Osteoblast (primary cell): Measurements from ENCODE around the gene DDX41. TPM values are rescaled to one million over a fixed set of nuclear protein-coding genes. Genes with fewer than 3 reads are reported as not detected.
A peak's percentile ranks its signal among the peaks of the same experiment; 100 is the strongest.

ENCODE experiments used
- DNase-seq: peaks from one replicate; pipeline ENCODE4 v3.0.0; 2011; ENCODE audit warnings: low spot score, mixed read lengths; ENCODE audit not compliant: insufficient read length; ENCODE audit errors: missing footprints
- H2AFZ ChIP-seq: 2 replicates; pipeline ENCODE4 v1.6.0; 2011; ENCODE audit warnings: mild to moderate bottlenecking, low read length
- H3K27ac ChIP-seq: 2 replicates; pipeline ENCODE4 v1.5.1; 2011; ENCODE audit warnings: mild to moderate bottlenecking, low read depth, low read length, moderate library complexity
- H3K27me3 ChIP-seq: 2 replicates; pipeline ENCODE4 v1.6.0; 2012; ENCODE audit warnings: mild to moderate bottlenecking, control low read depth, inconsistent platforms, low read length, moderate library complexity; ENCODE audit not compliant: insufficient read depth
- H3K36me3 ChIP-seq: 2 replicates; pipeline ENCODE4 v1.5.1; 2011; ENCODE audit warnings: mild to moderate bottlenecking, low read length, control low read depth, moderate library complexity; ENCODE audit not compliant: insufficient read depth
- H3K4me1 ChIP-seq: 2 replicates; pipeline ENCODE4 v1.5.1; 2011; ENCODE audit warnings: mild to moderate bottlenecking, low read length, control low read depth, moderate library complexity; ENCODE audit not compliant: insufficient read depth
- H3K4me2 ChIP-seq: 2 replicates; pipeline ENCODE4 v1.6.0; 2011; ENCODE audit warnings: mild to moderate bottlenecking, low read length; ENCODE audit not compliant: insufficient read depth
- H3K4me3 ChIP-seq: fragments of 200-600 bp; sonication (generic); 3 replicates; pipeline ENCODE4 v1.5.1; 2012; ENCODE audit warnings: mild to moderate bottlenecking, low read length, inconsistent platforms; ENCODE audit not compliant: insufficient read depth
- H3K79me2 ChIP-seq: 2 replicates; pipeline ENCODE4 v1.6.0; 2012; ENCODE audit warnings: mild to moderate bottlenecking, low read length, control low read depth, inconsistent platforms; ENCODE audit not compliant: insufficient read depth
- H3K9me3 ChIP-seq: 2 replicates; pipeline ENCODE4 v1.5.1; 2011; ENCODE audit warnings: low read depth, low read length, control low read depth
- H4K20me1 ChIP-seq: 2 replicates; pipeline ENCODE4 v1.6.0; 2012; ENCODE audit warnings: mild to moderate bottlenecking, low read length, control low read depth; ENCODE audit not compliant: insufficient read depth
- total RNA-seq: library from RNA; depleted of rRNA; stranded (reverse); fragments of >200 nt; gene quantifications from 2 replicates; pipeline ENCODE4 v1.2.3, GENCODE V29; 2012
- TF ChIP-seq, protein P1 (sequence below): IDR thresholded peaks from 2 replicates; pipeline ENCODE4 v1.5.1; 2011; ENCODE audit warnings: mild to moderate bottlenecking, low read depth, low read length, moderate library complexity; ENCODE audit errors: extremely low read depth

Gene DDX41
- total RNA-seq, 1 donor: 68.4 TPM

GRCh38 chr5:177527595-177527994 lies 10.8 kb upstream of the DDX41 start:
- Histone ChIP-seq H3K79me2 (peaks cover 44% of the 10 kb centered on the region), H3K27ac (no peak overlapping the region), H3K27me3 (no peaks in the 10 kb centered on the region), H3K9me3 (no peaks in the 10 kb centered on the region), H3K4me3 (no peak overlapping the region), H2AFZ (no peak overlapping the region), H4K20me1 (peaks cover 38% of the 10 kb centered on the region), H3K36me3 (peaks cover 82% of the 10 kb centered on the region), H3K4me1 (no peaks in the 10 kb centered on the region), H3K4me2 (no peak overlapping the region)
- TF ChIP-seq, protein P1, sequence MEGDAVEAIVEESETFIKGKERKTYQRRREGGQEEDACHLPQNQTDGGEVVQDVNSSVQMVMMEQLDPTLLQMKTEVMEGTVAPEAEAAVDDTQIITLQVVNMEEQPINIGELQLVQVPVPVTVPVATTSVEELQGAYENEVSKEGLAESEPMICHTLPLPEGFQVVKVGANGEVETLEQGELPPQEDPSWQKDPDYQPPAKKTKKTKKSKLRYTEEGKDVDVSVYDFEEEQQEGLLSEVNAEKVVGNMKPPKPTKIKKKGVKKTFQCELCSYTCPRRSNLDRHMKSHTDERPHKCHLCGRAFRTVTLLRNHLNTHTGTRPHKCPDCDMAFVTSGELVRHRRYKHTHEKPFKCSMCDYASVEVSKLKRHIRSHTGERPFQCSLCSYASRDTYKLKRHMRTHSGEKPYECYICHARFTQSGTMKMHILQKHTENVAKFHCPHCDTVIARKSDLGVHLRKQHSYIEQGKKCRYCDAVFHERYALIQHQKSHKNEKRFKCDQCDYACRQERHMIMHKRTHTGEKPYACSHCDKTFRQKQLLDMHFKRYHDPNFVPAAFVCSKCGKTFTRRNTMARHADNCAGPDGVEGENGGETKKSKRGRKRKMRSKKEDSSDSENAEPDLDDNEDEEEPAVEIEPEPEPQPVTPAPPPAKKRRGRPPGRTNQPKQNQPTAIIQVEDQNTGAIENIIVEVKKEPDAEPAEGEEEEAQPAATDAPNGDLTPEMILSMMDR: no peak
- no peak for DNase-seq

- DNase-seq: peak; percentile 45
- Histone ChIP-seq H3K36me3 (peaks cover 81% of the 10 kb centered on the region), H3K27me3 (no peaks in the 10 kb centered on the region), H3K4me1 (no peaks in the 10 kb centered on the region), H2AFZ (no peak overlapping the region), H3K4me3 (no peak overlapping the region), H3K4me2 (no peak overlapping the region), H3K9me3 (no peaks in the 10 kb centered on the region), H3K27ac (no peak overlapping the region), H4K20me1 (peaks cover 38% of the 10 kb centered on the region), H3K79me2 (peaks cover 38% of the 10 kb centered on the region)
- TF ChIP-seq, protein P1: no peak
Observed at GRCh38 chr5:177526791-177527190, 10.0 kb upstream of the DDX41 start.

- peaks cover 82% of the 10 kb centered on the region for H3K36me3 ChIP-seq
- H3K79me2 ChIP-seq: peaks cover 36% of the 10 kb centered on the region
- peaks cover 39% of the 10 kb centered on the region for H4K20me1 ChIP-seq
- no peak overlapping the region for H3K4me2 ChIP-seq
- no peaks in the 10 kb centered on the region for H3K4me1 ChIP-seq
- H3K27ac ChIP-seq: no peak overlapping the region
- no peak overlapping the region for H2AFZ ChIP-seq
- H3K9me3 ChIP-seq: no peaks in the 10 kb centered on the region
- no peak overlapping the region for H3K4me3 ChIP-seq
- TF ChIP-seq, protein P1: no peak
- peak; percentile 1 for DNase-seq
- H3K27me3 ChIP-seq: no peaks in the 10 kb centered on the region
Observed at GRCh38 chr5:177526191-177526590, 9.4 kb upstream of the DDX41 start.

DNA sequence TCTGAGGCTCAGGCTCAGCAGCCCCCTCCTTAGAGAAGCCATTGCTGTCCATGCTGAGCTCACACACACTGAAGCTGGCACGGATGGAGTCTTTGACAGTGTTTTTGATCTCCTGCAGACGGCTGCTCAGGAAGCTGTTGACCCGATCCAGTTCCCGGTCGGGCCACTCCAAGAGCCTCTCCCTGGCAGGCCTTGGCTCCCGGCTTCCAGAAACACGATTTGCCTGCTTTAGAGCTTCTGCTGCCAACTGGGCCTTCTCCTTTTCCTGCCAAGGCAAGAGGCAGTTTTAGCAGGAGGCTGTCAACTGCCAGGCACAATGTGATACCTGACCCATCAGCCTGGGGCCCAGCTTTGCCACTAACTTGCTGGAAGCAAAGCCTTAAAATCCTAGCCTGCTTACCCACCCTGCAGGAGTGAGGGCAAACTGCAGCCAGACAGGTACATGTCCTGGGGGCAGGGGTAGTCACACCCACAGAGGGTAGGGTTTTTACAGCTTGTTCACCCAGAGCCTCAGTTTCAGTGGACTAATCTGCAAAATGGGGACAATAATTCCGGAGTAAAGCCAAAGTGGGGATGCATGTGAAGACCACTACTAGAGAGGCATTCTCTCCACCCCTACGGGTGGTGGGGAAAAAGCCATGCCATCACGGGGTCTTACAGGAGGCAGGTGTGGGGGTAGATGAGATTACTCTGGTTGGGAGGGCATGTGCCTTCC lies 8.3 kb upstream of the DDX41 start:
- H3K27ac ChIP-seq: no peak overlapping the region
- H3K4me1 ChIP-seq: no peaks in the 10 kb centered on the region
- H3K4me2 ChIP-seq: no peak overlapping the region
- no peak overlapping the region for H3K4me3 ChIP-seq
- H2AFZ ChIP-seq: no peak overlapping the region
- H3K9me3 ChIP-seq: no peaks in the 10 kb centered on the region
- peaks cover 30% of the 10 kb centered on the region for H4K20me1 ChIP-seq
- TF ChIP-seq, protein P1: no peak
- peak; percentile 25 for DNase-seq
- H3K27me3 ChIP-seq: no peaks in the 10 kb centered on the region
- peaks cover 81% of the 10 kb centered on the region for H3K36me3 ChIP-seq
- peaks cover 31% of the 10 kb centered on the region for H3K79me2 ChIP-seq
